HG02973 (cell line): ENCODE measurements around the gene NEURL3.

ENCODE experiments used
- ATAC-seq: cut with Tn5 transposase; IDR thresholded peaks from one replicate; pipeline ENCODE4 v1.9.1; 2021; ENCODE audit warnings: moderate library complexity; ENCODE audit not compliant: unreplicated experiment

The NEURL3 gene

DNA sequence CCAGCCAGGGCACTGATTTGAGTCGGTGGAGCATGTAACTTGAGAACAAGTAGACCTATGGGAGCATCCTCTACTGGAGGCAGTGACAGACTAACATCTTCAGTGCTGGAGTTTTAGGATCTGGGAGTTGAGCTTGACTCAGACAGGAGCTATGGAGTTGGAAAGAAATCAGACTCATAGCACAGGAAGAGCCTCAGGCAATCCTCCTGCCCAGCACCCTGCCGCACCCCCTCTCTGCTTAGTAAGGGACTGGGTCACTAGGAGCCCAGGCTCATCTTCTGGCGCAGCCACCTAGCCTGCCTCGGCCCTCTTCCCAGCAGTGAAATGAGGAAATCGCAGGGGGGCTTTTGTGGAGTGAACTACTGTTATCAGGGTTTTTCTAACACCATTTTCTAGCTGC is 35.0 kb upstream of the NEURL3 start:
- no peak for ATAC-seq

DNA sequence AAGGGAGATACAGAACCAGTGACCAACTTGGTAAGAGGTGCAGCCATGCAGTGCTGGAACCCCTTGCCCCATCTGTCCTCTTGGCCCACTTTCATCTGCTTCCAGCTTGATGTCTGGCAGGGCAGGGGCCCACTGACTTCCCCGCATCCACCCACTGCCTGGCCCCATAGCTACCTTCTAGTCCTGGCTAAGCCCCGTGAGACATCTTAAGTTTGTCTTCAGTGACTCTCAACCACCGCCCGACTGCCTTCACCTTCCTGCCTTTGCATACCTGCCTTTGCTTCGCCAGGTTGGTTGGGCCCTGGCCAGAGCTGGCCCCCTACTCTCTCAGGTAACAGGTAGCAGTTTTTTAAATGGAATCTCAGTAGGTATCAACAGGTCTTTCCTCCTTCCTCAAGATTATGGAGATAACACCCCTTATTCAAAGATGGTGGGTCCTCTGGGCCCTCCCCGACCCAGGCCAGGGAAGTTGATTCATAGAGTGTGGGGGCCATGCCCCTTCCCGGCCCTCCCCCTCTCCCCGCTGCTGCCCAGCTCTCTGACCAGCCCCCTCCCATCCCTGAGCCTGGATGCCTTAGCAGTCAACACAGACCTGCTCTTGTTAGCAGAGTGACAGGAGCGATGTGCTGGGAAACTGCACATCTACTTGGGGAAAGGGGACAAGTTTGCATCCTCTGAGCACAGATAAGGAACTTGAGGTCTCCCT is 34.2 kb upstream of the NEURL3 start:
- ATAC-seq, result no peak

DNA sequence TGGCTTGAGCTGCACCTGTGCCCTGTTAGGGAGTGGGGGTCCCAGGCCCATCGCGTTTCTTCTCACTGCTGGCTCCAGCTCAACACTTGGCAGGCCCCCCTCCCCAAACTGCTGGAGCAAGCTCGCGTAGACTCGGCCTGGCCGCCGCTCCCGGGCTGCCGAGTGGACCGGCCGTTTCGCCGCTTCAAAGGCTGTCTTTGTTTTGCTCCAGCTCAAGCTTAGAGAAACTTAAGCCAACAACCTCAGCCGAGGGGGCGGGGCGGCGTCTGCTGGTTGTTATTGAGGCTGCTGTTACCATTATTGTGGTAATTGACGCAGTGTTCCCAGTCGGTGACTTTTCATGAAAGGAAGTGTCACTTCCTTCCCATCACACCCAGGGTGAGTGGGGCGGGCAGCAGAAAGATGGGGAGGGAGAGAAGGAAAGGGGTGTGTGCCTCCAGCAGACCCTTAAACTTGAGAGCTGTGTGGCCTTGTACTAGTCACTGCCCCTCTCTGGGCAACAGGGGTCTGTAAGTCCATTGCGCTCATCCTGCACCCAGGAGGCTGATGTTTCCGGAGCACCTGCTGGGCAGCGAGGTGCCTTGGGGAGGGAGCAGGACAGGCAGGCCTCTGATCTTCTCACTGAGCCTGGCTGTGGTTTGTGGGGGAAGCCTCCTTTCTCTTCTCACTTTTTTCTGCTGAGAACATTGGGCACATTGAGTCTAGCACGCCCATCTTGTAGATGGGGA is 33.5 kb upstream of the NEURL3 start:
- ATAC-seq, result no peak

DNA sequence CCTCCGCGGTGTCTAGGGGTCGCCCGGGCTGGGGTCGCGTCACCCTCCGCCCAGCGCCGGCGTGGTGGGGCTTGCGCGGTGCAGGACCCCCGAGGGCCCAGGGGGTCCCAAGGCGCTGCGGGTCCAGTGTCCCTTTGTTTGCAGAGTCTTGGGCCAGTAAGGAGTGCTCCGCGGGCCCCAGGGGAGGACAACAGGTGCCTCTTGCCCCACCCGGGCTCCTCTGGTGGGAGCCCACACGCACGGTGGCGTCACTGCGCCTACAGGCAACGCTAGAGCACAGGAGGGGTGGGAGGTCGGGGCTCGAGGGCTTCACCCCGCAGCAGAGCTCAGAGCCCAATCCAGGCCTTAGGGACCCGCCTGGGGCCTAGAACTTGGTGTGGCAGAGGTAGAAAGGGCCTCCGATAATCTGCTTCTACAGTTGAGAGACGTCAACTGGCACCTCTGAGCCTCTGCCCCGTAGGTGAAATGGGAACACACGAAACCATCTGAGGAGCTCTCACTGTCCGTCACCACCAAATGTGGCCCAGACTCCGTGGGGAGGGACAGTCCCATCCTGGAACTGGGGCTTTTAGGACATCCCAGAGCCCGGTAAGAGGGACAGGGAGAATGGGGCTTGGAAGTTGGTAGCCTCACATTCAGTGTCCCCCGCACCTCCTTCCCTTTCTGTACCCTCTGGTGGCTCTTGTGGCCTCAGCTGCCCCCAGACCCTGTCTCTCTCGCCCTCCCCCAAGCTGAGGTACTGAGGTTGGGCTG is 32.8 kb upstream of the NEURL3 start:
- ATAC-seq, result no peak

DNA sequence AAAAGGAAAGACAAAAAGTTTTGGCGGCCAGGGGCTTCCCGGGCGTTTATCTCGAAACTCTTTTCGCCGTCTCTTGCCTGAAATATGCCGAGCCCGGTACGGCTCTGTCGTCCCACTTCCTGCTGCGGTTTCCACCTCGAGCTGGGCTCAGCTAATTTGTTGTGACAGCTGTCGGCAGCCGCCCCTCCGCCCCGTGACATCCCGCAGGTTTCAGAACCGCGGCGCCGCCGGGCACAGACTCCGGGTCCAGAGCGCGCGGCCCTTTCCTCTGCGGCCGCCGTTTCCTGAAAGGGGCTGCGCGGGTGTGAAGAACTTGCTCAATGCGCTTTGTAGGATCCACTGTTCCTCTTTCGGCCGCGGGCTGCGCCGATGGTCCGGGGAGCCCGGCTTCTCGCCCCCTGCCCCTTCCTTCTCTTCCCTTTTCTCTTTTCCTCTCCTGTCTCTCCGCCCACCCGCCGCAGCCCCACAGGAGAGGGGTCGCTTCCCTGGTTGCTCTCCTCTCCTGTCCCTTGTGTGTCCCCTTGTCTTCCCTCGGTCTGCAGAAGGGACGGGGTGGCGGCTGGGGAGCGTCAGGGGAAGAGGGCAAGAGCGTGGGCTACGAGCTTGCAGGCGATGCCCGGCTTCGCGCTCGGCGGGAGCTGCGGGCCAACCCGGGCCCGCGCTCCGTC is 32.0 kb upstream of the NEURL3 start:
- peak; percentile 43 for ATAC-seq

DNA sequence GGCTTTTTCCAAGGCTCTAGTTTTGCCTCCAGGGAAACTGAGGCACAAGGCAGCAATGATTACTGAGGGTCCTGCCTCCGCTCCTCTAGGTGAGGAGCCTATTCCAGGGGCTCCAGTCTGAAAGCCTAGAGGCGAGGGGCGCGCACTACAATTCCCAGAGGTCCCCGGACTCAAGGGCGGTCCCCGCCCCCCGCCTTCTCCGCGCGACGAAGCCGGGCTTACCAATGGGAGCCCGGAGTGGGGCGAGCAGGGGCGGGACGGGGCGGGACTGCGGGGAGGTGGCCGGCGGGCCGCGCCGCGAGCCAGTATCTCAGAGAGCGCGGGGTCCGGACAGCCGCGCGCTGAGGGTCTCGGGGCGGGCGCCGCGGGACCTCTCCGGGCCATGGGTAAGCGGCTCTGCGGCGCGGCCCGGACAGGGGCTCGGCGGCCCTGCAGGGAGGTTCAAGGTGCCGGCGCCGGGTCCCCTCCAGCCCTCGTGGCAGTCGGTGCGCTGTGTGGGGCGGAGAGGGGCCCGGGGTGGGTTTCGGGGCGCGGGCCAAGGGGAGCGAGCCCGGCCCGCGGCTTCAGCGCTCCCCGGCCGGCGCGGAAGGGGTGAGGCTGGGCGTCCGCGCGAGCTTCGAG is 31.4 kb upstream of the NEURL3 start, which contains the start of gene ARID5A:
Gene ARID5A, plus strand, starts transcription at position 308 of the 621 bp plus-strand sequence. Its CDS starts 75 bp downstream, at position 383.
- peak; percentile 41 for ATAC-seq

DNA sequence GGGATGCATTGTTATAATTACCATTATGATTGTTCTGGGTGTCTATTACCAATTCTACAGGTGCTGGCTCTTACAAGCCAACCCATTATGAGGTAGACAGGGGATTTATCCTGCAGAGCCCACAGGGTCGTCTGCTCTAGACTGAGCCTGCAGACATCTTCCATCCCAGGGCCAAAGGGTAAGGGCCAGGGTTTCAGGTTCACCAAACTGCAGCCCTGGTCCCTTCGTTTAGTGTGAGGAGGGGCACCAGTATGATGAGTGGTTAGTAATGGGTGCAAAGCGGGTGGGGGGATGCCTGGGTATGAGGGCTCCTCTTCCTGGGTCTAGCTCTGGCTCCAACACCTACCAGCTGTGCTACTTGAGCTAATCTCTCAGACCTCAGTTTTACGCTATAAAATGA is 30.2 kb upstream of the NEURL3 start:
- no peak for ATAC-seq

DNA sequence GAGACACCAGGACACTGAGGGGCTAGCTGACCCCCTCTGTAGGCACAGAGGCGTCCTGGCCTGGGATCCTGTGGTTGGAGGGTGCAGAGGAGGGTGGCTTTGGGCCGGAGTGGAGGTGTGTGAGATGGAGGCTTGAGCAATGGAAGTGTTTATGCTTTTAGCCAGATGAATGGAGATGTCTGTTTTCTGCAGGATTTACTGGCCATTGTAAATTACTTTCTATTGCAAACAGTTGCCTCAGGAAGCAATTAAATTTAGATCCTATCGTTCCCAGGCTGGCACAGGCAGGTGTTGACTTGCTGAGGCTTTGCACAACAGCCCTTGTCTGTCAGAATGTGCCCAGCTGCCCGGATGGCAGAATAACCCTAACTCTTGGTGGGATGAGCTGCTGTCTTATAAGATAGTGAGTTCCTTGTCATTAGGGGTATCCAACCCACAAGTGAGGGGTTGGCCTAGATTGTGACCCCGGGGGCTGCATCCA is 29.6 kb upstream of the NEURL3 start:
- ATAC-seq, result no peak

DNA sequence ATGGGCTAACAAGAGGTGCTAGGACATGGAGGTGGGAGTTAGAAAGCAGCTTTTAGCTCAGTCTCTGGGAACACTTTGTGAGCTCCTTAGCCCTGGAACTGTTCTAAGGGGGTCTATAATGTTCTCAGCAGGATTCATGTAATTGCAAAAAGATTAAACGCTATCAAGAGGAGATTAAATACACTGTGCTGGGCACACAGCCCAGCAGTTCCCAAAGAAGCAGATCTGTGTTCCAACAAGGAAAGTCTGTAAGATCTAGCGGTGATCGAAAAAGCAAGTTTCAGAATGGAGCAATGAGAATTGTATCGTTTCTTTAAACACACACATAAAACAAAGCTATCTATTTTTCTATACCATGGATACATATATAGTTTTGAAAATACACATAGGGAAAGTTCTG is 29.0 kb upstream of the NEURL3 start:
- no peak for ATAC-seq

DNA sequence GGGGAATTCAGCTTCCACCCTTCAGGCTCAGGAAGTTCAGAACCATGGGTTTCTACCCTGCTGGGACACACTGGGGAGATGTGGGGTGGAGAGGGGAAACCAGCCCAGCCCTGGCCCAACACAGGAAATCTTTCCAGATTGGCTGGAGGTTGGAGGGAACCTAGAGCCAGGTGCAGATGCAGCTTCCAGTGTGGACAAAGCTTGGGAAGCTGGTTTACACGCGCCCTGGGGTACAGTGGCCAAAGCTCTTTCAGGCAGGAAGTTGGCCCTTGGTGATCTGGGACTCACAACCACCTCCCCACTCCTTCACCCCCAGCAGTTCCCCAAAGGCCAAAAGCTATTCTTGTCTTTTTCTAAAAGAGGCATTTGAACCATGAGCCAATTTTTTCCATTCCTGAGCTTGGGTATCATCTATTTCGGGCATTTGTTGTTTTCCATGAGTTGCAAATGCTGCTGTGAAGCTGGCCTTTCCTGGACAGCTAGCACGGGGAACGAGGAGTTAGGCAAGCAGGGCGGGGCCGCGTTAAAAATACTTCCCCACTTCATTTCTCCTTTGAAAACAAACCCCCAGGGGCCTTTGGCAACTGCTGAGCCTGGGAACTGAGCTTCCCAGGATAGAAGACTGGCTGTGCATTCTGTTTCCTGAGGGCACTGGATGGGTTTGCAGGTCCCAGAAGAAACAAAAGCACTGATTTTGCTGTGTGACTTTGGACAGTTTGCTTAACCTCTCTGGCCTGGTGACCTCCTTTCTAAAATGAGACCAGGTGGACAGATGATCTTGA is 28.3 kb upstream of the NEURL3 start:
- no peak for ATAC-seq

DNA sequence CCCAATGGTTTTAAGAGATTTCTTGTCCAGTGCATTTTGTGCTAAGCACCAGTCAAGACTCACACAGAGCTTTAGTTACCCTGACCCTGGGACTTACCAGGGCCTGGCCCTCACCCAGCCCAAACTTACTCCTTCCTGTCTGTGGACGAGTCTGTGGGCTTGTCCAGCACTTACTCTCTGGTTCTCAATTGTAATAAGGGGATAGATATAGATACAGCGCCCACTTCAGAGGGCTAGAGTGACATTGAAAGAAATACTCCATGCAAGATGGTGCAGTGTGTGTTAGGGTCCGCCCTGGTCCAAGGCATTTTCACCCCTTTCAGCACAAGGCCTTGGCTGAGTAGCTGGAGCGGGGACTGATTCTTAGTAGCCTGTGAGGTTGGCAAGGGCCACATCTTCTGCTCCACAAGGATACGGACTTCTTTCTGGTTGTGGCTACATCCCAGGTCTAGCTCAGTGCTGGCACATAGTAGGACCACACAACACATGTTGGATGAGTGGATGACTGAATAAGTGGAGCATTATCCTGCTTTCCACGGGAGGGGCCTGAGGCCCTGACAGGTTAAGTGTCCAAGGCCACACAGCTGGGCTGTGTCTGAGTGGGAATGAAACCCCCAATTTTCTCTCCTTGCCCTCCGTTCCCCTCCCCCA is 27.6 kb upstream of the NEURL3 start:
- no peak for ATAC-seq

DNA sequence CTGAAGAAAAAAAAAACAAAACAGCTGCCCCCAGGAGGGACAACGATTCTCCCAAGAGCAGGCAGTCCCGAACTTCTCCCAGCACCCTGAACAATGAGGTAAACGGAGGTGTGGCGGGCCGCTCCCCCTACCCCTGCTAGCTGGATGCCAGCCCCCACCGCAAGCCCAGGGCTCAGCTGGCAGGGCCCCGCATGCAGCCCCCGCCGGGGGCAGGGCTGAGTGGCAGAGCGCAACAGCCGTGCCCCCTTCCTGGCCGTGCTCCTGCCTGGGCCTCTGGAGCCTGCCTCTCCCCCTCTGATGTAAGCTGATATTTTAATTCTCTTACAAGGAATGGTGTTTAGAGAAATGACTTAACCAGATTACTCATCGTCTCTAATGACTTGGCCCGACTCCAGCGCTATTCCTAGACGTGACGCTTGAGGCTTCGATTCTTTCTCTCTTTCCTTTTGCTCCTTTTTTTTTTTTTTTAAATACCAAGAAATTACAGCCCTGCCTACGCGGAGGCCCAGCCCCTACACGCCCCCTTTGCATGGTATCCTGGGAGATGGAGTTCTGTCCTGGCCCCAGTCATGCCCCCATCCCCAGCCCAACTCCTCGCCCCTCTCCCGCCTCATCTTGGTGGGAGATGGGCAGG is 26.8 kb upstream of the NEURL3 start:
- no peak for ATAC-seq

DNA sequence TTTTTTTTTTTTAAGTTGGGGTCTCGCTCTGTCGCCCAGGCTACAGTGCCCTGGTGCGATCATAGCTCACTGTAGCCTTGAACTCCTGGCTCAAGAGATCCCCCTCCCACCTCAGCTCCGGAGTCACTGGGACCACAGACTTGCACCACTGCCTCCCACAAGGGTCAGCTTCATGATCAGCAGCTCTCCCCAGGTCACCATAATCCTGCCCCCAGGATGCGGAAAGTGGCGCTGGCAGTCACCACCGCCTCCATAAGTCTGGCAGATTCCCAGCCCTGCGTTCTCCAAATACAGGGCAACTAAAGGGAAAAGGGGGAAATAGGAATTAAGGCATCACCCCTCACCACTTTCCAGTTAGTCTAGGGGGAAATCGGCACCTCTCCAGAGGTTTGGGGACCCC is 26.2 kb upstream of the NEURL3 start:
- no peak for ATAC-seq

DNA sequence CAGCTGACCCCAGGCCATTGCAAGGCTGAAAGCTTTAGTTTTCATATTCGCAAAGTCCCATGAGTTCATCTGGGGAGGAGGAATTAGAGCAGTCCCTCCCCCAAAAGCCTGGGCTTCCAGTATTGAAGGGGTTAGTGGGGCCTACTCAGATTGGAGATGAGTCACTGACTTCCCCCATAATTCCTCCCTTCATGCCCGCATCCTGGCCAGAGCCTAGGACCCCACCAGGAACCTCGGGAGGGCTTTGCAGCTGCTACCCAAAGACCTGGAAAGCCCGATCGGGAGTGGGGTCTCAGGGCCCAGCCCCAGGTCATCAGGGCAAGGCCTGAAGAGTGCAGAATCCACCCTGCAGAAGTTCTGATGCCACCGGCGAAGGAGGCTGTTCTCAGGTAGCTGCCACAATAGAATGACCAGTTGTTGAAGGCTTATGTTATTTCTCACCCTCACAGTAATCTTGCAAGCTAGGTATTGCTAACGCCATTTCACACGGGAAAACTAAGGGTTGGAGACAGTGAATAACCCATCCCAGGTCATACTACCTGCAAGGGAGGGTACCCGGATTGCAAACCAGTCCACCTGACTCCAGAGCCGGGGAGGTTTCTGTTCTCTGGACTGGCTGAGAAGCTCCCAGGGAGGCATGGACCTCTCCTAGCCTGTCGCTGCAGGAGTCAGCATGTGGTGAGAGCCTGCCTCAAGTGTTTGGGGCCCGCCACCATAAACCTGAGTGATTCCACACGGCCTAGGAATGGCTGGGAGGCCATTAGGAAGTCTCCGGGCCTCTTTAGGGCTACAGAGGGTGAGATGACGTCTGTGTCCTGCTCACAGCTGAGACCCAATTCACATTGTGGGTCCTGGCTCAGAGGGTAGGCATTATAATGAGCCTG is 25.6 kb upstream of the NEURL3 start:
- no peak for ATAC-seq

DNA sequence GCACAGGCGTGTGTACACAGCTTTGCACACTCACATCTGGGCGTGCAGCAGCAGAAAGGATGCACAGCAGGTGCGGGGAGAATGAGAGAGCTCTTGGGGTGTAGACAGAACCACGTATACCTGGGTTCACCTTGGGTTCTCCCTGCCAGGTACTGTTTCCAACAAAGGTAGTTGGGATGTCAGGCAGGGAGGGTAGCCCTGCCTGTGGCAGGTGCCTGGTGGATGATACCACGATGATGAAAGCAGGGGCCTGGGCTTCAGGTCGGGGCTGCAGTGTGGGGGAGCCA is 24.9 kb upstream of the NEURL3 start:
- ATAC-seq, result no peak

DNA sequence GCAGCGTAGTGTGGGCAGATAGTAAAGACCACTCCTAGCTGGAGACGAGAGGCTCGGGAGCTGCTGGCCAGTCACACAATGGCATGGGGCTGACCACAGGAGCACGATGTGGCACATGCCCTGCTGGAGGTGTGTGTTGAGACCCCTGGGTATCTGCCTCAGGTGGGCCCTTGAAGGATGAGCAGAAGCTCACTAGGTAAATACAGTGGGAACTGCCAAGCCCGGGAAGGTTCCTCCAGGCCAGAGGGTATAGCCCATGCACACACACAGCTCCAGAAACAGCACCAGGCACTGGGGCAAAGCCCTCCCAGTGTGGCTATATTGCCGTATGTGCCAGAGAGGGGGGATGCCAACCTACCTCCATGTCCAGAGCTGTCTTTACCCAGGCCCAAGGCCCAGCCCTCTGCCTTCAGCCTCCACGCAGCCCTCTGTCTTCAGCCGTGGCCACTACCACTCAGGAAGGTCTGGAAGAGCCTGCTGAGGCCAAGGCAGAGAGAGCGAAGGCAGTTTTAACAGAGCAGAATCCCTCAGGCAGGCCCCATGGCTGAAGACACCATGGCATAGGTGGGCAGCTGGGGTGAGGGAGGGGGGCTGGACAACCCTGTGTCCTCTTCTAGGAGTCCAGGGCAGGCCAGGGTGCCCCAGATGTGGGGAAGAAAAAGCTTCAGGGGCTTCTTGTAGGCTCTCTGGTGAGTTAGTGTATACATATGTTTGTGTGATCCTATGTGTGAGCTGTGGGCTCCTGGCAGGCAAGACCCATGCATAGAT is 24.4 kb upstream of the NEURL3 start:
- ATAC-seq, result no peak

DNA sequence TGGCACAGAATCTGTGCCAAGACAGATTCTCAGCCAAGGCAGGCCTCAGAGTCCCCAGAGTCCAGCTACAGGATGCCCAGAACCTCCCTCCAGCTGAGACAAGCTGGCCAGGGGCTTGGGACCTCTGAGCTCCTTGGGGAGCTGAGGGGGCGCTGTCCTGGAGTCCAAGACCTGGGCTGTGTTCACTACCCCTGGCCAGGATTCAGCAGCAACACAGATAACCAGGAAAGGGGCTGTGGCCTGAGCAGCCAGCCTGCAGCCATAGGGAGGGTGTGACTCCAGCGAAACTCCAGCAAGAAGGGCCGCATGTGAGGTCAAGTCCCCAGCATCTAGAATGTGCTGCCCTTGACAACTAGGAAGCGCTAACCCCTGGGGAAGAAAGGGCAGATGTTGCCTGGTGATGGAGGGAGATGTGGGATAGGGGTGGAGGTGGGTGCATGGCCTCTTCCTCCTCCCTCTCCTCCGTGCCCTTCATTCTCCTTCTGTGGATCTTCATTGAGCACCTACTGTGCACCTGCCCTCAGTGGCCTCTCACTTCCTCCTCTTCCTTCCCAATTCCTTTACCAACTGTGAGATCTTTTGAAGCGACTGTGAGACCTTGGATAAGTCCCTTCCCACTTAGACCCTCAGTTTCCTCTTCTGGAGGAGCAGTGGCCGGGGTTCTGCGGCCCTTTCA is 23.7 kb upstream of the NEURL3 start:
- no peak for ATAC-seq
